ENCODE data around the gene GALNS. TPM values are rescaled to one million over a fixed set of nuclear protein-coding genes. Genes with fewer than 3 reads are reported as not detected.

GALNS gene
- total and polyA plus RNA-seq, 2 of the 8 experiments (the other 6 are each of a cell fraction or from before 2014, with no cell fraction given): 8.9 to 17.8 TPM

DNA sequence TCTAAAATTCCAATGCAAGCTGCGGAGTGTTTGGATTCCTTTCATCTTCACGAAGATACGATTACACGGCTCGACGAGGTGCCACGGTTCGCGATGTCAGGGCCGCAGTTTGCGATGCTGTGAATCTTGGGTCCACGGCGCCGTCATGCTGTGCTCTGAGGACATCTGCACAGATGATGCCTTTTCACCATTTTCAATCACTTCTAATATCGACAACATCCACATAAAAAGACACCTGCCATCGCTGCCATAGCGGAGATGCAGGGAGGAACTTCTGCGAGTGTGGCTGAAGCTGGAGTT is 38.2 kb downstream of the GALNS start:
- Histone ChIP-seq H3K4ac (replicated peaks; ENCODE audit: insufficient read length, low read depth, low read length) (no peak overlapping the region), H3K27ac (ENCODE audit: low read depth, low read length) (no peak overlapping the region), H3K56ac (replicated peaks; ENCODE audit: insufficient read length, low read depth, low read length) (no peak overlapping the region), H3K4me2 (ENCODE audit: insufficient read depth in 1 of 2, low read depth in 2 of 2, low read length in 2 of 2) (no peak overlapping the region), H2BK120ac (replicated peaks; ENCODE audit: low read depth, low read length) (no peak overlapping the region), H2AK5ac (ENCODE audit: low read depth, low read length) (no peak overlapping the region), H3K9me3 (ENCODE audit: insufficient read depth in 2 of 2, low read depth in 1 of 2, low read length in 1 of 2) (no peaks in the 10 kb centered on the region), H4K5ac (ENCODE audit: insufficient read length, low read depth, low read length) (no peak overlapping the region), H3K27me3 (replicated peaks in 1 of 4; ENCODE audit: control insufficient read depth in 3 of 4, extremely low read depth in 1 of 4, insufficient read depth in 3 of 4, low read length in 3 of 4) (no peaks in the 10 kb centered on the region), H3K23ac (ENCODE audit: insufficient read length) (no peak overlapping the region), H3K23me2 (ENCODE audit: low read depth, low read length) (no peaks in the 10 kb centered on the region), H2AFZ (ENCODE audit: low read length) (no peak overlapping the region), H3K79me2 (ENCODE audit: control insufficient read depth in 1 of 2, insufficient read depth in 2 of 2, low read length in 2 of 2) (no peaks in the 10 kb centered on the region), H2BK5ac (ENCODE audit: low read depth, low read length) (no peak overlapping the region; the same call in none of the 2 replicates), H2BK15ac (ENCODE audit: low read length) (no peak overlapping the region), H4K91ac (replicated peaks; ENCODE audit: insufficient read length, low read length) (peak overlapping the region; percentile 66), H2BK12ac (ENCODE audit: low read depth, low read length) (0 out of 2 replicates have a peak overlapping the region, but pooled peaks have one; percentile 17), H2BK20ac (ENCODE audit: low read length) (no peak overlapping the region), H3K79me1 (ENCODE audit: low read depth, low read length) (no peaks in the 10 kb centered on the region), H3K36me3 (ENCODE audit: control insufficient read depth in 2 of 4, insufficient read depth in 4 of 4, low read length in 3 of 4) (no peaks in the 10 kb centered on the region), H3K4me3 (ENCODE audit: extremely low read depth in 1 of 4, insufficient read depth in 2 of 4, low read depth in 3 of 4, low read length in 4 of 4) (no peak overlapping the region), H3K14ac (ENCODE audit: insufficient read length) (no peak overlapping the region), H4K8ac (ENCODE audit: extremely low read depth, insufficient read depth, low read length) (no peak overlapping the region), H4K20me1 (replicated peaks in 1 of 2; ENCODE audit: control insufficient read depth in 1 of 2, insufficient read depth in 2 of 2, low read length in 2 of 2) (peaks cover 0 to 3% of the 10 kb centered on the region in 2 experiments), H3K18ac (ENCODE audit: extremely low read depth, low read length) (no peak overlapping the region), H3K4me1 (replicated peaks in 1 of 4; ENCODE audit: control insufficient read depth in 3 of 4, insufficient read depth in 4 of 4, low read length in 3 of 4) (no peaks in the 10 kb centered on the region), H3K9ac (replicated peaks in 1 of 4; ENCODE audit: extremely low read depth in 1 of 4, low read depth in 3 of 4, low read length in 3 of 4) (no peak overlapping the region)
- ChIA-PET POLR2A (ENCODE audit: partially characterized antibody) (interaction anchor here (0.9 to 9.0 kb wide), 4 partner anchors 8 to 39 kb away, joined by 3 to 77 read pairs (median 4); partner anchors contain the start of gene APRT), CTCF (ENCODE audit: partially characterized antibody) (interaction anchor here (0.6 to 2.2 kb wide), 7 partner anchors 10 to 399 kb away, joined by 3 to 6 read pairs (median 3); partner anchors contain the start of gene ZNF778)
- TF ChIP-seq RAD21 (IDR thresholded peaks at IDR 0.05 in 1 of 2, conservative IDR thresholded peaks at IDR 0.05 in 1 of 2; ENCODE audit: low read depth in 2 of 2, low read length in 2 of 2) (no peak), CTBP2 (IDR thresholded peaks at IDR 0.05; ENCODE audit: borderline replicate concordance, insufficient read depth, insufficient read length, low read length) (no peak), SRF (IDR thresholded peaks at IDR 0.05; ENCODE audit: low read depth, low read length) (no peak)
- DNase-seq (ENCODE audit: low read depth in 1 of 2, low spot score in 2 of 2) (no peak), FAIRE-seq (no peak)
- WGBS, 2 experiments (ENCODE audit: extremely low coverage in 1 of 2, insufficient coverage in 1 of 2, insufficient read length in 1 of 2, insufficient replicate concordance in 2 of 2, low coverage in 1 of 2, low lambda C conversion rate in 2 of 2, missing lambda C conversion rate in 1 of 2): 95% methylated on average over 18 of the region's 18 CpGs; no CpG with 5 or more reads in 1 of the 2 experiments
